ENCODE data around the gene MBD2. TPM values are rescaled to one million over a fixed set of nuclear protein-coding genes. Genes with fewer than 3 reads are reported as not detected.
"Not testable (repeated sequence)": the region's sequence is repeated elsewhere in the genome, so short reads cannot be mapped to it uniquely, and the experiment has no call there.

Gene MBD2
- total RNA-seq, 1 donor from 2014 or later: 43.0 TPM

GRCh38 chr18:54129448-54130067 is 94.9 kb downstream of the MBD2 start:
- Histone ChIP-seq H3K4me1 (no peaks in the 10 kb centered on the region), H3K9me3 (no peaks in the 10 kb centered on the region), H3K36me3 (no peaks in the 10 kb centered on the region), H3K4me3 (no peak overlapping the region), H3K27me3 (no peaks in the 10 kb centered on the region), H3K27ac (no peak overlapping the region)
- intact Hi-C loops (cut with DNase I): no loop called here
- DNase-seq (ENCODE audit: extremely low spot score in 2 of 2): no peak
- TF ChIP-seq, protein P1, sequence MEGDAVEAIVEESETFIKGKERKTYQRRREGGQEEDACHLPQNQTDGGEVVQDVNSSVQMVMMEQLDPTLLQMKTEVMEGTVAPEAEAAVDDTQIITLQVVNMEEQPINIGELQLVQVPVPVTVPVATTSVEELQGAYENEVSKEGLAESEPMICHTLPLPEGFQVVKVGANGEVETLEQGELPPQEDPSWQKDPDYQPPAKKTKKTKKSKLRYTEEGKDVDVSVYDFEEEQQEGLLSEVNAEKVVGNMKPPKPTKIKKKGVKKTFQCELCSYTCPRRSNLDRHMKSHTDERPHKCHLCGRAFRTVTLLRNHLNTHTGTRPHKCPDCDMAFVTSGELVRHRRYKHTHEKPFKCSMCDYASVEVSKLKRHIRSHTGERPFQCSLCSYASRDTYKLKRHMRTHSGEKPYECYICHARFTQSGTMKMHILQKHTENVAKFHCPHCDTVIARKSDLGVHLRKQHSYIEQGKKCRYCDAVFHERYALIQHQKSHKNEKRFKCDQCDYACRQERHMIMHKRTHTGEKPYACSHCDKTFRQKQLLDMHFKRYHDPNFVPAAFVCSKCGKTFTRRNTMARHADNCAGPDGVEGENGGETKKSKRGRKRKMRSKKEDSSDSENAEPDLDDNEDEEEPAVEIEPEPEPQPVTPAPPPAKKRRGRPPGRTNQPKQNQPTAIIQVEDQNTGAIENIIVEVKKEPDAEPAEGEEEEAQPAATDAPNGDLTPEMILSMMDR (IDR thresholded peaks at IDR 0.05): no peak
- TF ChIP-seq POLR2AphosphoS5 (IDR thresholded peaks at IDR 0.05; ENCODE audit: insufficient read depth in 1 of 2, low read depth in 1 of 2): no peak
- no peak for TF ChIP-seq POLR2A (IDR thresholded peaks at IDR 0.05)

- TF ChIP-seq POLR2A (IDR thresholded peaks at IDR 0.05) (no peak), POLR2AphosphoS5 (IDR thresholded peaks at IDR 0.05; ENCODE audit: insufficient read depth in 1 of 2, low read depth in 1 of 2) (no peak)
- TF ChIP-seq, protein P1 (IDR thresholded peaks at IDR 0.05): no peak
- Histone ChIP-seq H3K4me1 (no peaks in the 10 kb centered on the region), H3K27me3 (no peaks in the 10 kb centered on the region), H3K4me3 (no peak overlapping the region), H3K27ac (no peak overlapping the region), H3K36me3 (no peaks in the 10 kb centered on the region), H3K9me3 (no peaks in the 10 kb centered on the region)
- no peak for DNase-seq (ENCODE audit: extremely low spot score in 2 of 2)
- intact Hi-C loops (cut with DNase I): no loop called here
These were observed 96.6 kb downstream of the MBD2 start for GRCh38 chr18:54127759-54128378.

DNA sequence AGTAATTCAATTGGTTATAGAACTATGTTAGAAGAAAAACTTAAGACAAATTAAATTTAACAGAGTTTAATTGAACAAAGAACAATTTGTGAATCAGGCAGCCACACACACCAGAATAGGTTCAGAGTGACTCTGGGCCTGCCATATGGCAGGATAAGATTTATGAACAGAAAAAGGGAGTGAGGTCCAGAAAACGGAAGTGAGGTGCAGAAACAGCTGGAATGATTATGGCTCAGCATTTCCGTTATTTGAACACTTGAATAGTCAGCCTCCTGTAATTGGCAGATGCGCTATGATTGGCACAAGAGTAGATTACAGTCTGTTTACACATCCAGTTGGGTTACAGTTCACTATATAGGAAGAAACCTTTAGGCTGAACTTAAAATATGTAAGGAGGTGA is 99.0 kb downstream of the MBD2 start:
- Histone ChIP-seq H3K4me3 (no peak overlapping the region), H3K27me3 (no peaks in the 10 kb centered on the region), H3K9me3 (no peaks in the 10 kb centered on the region), H3K4me1 (no peaks in the 10 kb centered on the region), H3K27ac (no peak overlapping the region), H3K36me3 (no peaks in the 10 kb centered on the region)
- TF ChIP-seq, protein P1 (IDR thresholded peaks at IDR 0.05): no peak
- TF ChIP-seq POLR2A (IDR thresholded peaks at IDR 0.05): no peak
- TF ChIP-seq POLR2AphosphoS5 (IDR thresholded peaks at IDR 0.05; ENCODE audit: insufficient read depth in 1 of 2, low read depth in 1 of 2): no peak
- no peak for DNase-seq (ENCODE audit: extremely low spot score in 2 of 2)
- intact Hi-C loops (cut with DNase I): no loop called here

DNA sequence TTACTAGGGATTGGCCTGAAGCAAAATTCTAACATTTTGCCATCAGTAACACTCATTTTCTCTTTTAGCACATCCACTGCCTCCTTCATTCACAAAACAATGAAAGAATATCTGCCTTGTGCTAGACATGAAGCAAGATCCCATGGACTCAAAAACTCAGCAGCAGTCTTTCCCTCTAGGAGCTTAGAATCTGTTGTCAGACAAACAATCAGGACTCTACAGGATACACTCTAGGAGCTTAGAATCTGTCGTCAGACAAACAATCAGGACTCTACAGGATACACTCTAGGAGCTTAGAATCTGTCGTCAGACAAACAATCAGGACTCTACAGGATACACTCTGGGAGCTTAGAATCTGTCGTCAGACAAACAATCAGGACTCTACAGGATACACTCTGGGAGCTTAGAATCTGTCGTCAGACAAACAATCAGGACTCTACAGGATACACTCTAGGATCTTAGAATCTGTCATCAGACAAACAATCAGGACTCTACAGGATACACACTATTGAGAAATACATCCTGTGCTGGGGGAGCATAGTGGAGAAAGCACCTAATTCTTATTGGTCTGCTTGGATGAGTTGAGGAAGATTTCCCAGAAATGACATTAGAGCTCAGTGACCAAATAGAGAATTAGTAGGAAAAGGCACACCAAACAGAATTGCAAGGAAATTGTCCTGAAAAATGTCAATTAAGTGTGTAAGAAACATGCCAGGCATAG is 100.6 kb downstream of the MBD2 start:
- intact Hi-C loops (cut with DNase I); H3K9me3 ChIP-seq; H3K4me3 ChIP-seq; H3K4me1 ChIP-seq; H3K27me3 ChIP-seq; H3K36me3 ChIP-seq; DNase-seq (ENCODE audit: extremely low spot score in 2 of 2); H3K27ac ChIP-seq: not testable (repeated sequence)

DNA sequence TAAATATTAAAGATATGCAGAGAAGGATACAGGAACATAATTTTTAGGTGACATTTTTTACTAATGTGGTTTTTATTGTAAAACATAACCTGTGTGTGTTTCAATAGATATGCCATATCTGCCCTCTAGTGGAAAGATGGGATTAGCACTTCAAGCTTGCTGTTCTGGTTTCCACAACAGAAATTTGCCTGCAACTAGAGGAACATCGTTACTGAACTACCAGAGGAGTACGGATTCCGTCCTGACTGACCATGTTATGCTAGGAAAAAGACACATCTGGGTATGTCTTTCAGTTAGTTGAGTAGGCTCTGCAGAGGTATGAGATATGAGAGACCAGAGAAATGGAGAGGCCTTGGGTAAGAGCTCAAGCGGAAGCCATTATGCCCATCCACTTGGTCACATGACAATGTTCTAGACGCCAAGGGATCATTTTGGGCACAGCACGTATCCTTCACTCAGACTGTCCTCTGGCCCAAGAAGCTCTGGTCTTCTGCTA is 104.9 kb downstream of the MBD2 start:
- TF ChIP-seq, protein P1 (IDR thresholded peaks at IDR 0.05): peak; percentile 53 to 81 (median 69)
- TF ChIP-seq POLR2AphosphoS5 (IDR thresholded peaks at IDR 0.05; ENCODE audit: insufficient read depth in 1 of 2, low read depth in 1 of 2) (peak in 1 of 2 donors; percentile 24), POLR2A (IDR thresholded peaks at IDR 0.05) (no peak)
- Histone ChIP-seq H3K27ac (no peak overlapping the region), H3K4me3 (no peak overlapping the region), H3K9me3 (no peaks in the 10 kb centered on the region), H3K27me3 (no peaks in the 10 kb centered on the region), H3K36me3 (no peaks in the 10 kb centered on the region), H3K4me1 (peaks cover 4% of the 10 kb centered on the region)
- intact Hi-C loops (cut with DNase I): no loop called here
- no peak for DNase-seq (ENCODE audit: extremely low spot score in 2 of 2)

Data from vagina (tissue), 2 donors.